Measurements from ENCODE around the gene SCAI. TPM values are rescaled to one million over a fixed set of nuclear protein-coding genes. Genes with fewer than 3 reads are reported as not detected.
"Not testable (repeated sequence)": the region's sequence is repeated elsewhere in the genome, so short reads cannot be mapped to it uniquely, and the experiment has no call there.

The SCAI gene
- polyA plus RNA-seq, 4 donors = under 0.01 to 7.2 (median 0.69) TPM

DNA sequence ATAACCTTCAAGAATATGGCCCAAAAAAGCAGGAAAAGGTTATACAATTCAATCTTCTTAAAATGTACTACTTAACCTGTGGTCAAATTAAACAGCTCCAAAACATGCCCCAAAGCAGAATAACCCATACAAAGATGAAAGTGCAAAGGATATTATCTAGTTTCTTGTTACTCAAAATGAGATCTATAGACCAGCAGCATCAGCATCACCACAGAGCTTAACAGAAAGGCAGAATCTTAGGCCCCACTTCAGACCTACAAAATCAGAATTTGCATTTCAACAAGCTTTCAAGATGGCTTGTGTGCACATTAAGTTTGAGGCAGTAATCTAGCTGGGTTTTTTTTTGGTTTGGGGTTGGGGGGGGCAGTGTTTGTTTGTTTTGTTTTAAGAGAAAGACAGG lies 54.0 kb downstream of the SCAI start:
- H3K27me3 ChIP-seq (ENCODE audit: control insufficient read depth in 3 of 3, insufficient read depth in 3 of 3, low read length in 3 of 3) = no peaks in the 10 kb centered on the region
- DNase-seq (no peak), FAIRE-seq (no peak)
- no peak overlapping the region for H3K27ac ChIP-seq (ENCODE audit: low read depth in 1 of 3, low read length in 2 of 3)
- H3K4me3 ChIP-seq (ENCODE audit: low read depth in 1 of 3, low read length in 3 of 3) = no peak overlapping the region
- no peaks in the 10 kb centered on the region for H3K4me1 ChIP-seq (ENCODE audit: control insufficient read depth in 3 of 3, insufficient read depth in 2 of 3, low read depth in 1 of 3, low read length in 2 of 3)
- H3K36me3 ChIP-seq (ENCODE audit: control insufficient read depth in 3 of 3, insufficient read depth in 2 of 3, low read depth in 1 of 3, low read length in 3 of 3) = peaks cover 0 to 2% (median 0%) of the 10 kb centered on the region in 3 donors
- H3K9me3 ChIP-seq (ENCODE audit: control insufficient read depth in 2 of 2, insufficient read depth in 1 of 2, low read depth in 1 of 2, low read length in 1 of 2) = no peaks in the 10 kb centered on the region

DNA sequence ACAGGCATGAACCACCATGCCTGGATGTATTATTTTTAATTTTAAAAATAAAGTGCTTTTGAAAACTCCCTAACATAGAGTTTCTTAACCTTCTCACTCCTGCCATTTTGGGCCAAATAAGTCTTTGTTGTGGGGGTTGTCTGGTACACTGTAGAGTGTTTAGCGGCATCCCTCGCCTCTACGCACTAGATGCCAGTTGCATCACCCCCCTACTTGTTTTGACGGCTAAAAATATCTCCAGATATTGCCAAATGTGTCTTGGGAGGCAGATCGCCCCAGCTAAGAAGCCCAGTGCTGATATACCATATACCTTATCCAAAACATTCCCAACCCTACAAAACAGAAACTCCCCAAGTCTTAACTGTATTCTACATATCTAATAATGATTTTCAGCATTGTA lies 54.6 kb downstream of the SCAI start:
- 90 to 99% (median 96%) methylated on average over 5 of the region's 5 CpGs for WGBS, 3 donors
- DNase-seq (no peak), FAIRE-seq (no peak)
- Histone ChIP-seq H3K4me3 (ENCODE audit: low read depth in 1 of 3, low read length in 3 of 3) (no peak overlapping the region), H3K9me3 (ENCODE audit: control insufficient read depth in 2 of 2, insufficient read depth in 1 of 2, low read depth in 1 of 2, low read length in 1 of 2) (no peaks in the 10 kb centered on the region), H3K4me1 (ENCODE audit: control insufficient read depth in 3 of 3, insufficient read depth in 2 of 3, low read depth in 1 of 3, low read length in 2 of 3) (no peaks in the 10 kb centered on the region), H3K27ac (ENCODE audit: low read depth in 1 of 3, low read length in 2 of 3) (no peak overlapping the region), H3K27me3 (ENCODE audit: control insufficient read depth in 3 of 3, insufficient read depth in 3 of 3, low read length in 3 of 3) (no peaks in the 10 kb centered on the region), H3K36me3 (ENCODE audit: control insufficient read depth in 3 of 3, insufficient read depth in 2 of 3, low read depth in 1 of 3, low read length in 3 of 3) (peaks cover 0 to 3% (median 0%) of the 10 kb centered on the region in 3 donors)

DNA sequence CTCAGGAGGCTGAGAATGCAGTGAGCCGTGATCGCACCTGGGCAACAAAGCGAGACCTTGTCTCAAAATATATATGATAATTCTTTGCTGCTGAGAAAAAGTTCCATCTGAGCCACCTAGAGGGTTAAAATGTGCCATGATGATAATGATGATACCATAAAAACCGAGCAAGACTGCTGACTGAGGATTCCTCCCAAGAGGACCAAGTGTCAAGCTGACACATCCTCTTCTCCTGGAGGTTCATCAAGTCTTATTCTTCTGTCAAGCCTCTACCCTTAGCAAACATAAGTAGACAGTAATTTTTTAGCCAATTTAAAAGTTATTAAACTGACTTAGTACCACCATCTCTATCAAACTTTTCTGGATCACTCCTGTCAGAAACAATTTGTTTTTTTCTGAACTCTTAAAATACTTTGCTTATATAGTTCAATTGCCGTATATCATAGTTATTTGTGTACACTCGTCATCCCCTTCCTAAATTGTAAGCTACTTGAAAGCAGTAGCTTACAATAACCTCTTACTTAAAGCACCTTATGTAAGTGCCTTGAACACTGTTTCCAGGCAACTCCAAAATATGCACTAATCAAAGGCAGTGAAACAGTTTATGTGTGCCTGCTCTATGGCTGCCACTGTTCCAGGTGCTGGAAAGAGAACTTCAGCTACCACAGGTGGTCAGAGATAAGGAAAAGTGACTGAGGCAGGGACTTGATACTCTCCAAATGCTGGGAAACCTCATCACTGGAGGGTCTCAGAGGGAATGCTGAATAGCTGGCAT lies 57.4 kb downstream of the SCAI start:
- Histone ChIP-seq H3K27ac (ENCODE audit: low read depth in 1 of 3, low read length in 2 of 3) (no peak overlapping the region), H3K4me1 (ENCODE audit: control insufficient read depth in 3 of 3, insufficient read depth in 2 of 3, low read depth in 1 of 3, low read length in 2 of 3) (no peaks in the 10 kb centered on the region), H3K27me3 (ENCODE audit: control insufficient read depth in 3 of 3, insufficient read depth in 3 of 3, low read length in 3 of 3) (no peaks in the 10 kb centered on the region), H3K36me3 (ENCODE audit: control insufficient read depth in 3 of 3, insufficient read depth in 2 of 3, low read depth in 1 of 3, low read length in 3 of 3) (peaks cover 0 to 6% (median 0%) of the 10 kb centered on the region in 3 donors), H3K9me3 (ENCODE audit: control insufficient read depth in 2 of 2, insufficient read depth in 1 of 2, low read depth in 1 of 2, low read length in 1 of 2) (peaks cover 2 to 20% of the 10 kb centered on the region in 2 donors), H3K4me3 (ENCODE audit: low read depth in 1 of 3, low read length in 3 of 3) (no peak overlapping the region)
- WGBS, 3 donors = 78 to 84% (median 83%) methylated on average over 6 of the region's 6 CpGs
- DNase-seq (no peak), FAIRE-seq (no peak)

DNA sequence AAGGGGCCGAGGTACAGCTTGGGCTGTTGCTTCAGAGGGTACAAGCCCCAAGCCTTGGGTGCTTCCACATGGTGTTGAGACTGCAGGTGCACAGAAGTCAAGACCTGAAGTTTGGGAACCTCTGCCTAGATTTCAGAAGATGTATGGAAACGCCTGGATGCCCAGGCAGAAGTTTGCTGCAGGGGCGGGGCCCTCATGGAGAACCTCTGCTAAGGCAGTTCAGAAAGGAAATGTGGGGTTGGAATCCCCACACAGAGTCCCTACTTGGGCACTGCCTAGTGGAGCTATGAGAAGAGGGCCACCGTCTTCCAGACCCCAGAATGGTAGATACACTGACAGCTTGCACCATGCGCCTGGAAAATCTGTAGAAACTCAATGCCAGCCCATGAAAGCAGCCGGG lies 61.1 kb downstream of the SCAI start:
- H3K27ac ChIP-seq (ENCODE audit: low read depth in 1 of 3, low read length in 2 of 3); H3K4me3 ChIP-seq (ENCODE audit: low read depth in 1 of 3, low read length in 3 of 3); H3K27me3 ChIP-seq (ENCODE audit: control insufficient read depth in 3 of 3, insufficient read depth in 3 of 3, low read length in 3 of 3); DNase-seq; H3K36me3 ChIP-seq (ENCODE audit: control insufficient read depth in 3 of 3, insufficient read depth in 2 of 3, low read depth in 1 of 3, low read length in 3 of 3); H3K4me1 ChIP-seq (ENCODE audit: control insufficient read depth in 3 of 3, insufficient read depth in 2 of 3, low read depth in 1 of 3, low read length in 2 of 3); FAIRE-seq: not testable (repeated sequence)
- WGBS, 3 donors = 82 to 97% (median 89%) methylated on average over 6 of the region's 6 CpGs
- H3K9me3 ChIP-seq (ENCODE audit: control insufficient read depth in 2 of 2, insufficient read depth in 1 of 2, low read depth in 1 of 2, low read length in 1 of 2) = peaks cover 2 to 20% of the 10 kb centered on the region in 2 donors

DNA sequence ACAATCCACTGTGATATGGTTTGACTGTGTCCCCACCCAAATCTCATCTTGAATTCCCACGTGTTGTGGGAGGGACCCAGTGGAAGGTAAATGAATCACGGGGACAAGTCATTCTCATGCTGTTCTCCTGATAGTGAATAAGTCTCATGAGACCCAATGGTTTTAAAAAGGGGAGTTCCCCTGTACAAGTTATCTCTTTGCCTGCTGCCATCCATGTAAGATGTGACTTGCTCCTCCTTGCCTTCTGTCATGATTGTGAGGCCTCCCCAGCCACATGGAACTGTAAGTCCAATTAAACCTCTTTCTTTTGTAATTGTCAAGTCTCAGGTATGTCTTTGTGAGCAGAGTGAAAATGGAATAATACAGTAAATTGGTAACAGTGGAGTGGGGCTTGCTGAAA lies 62.5 kb downstream of the SCAI start:
- not testable (repeated sequence) for H3K27ac ChIP-seq (ENCODE audit: low read depth in 1 of 3, low read length in 2 of 3); FAIRE-seq; H3K36me3 ChIP-seq (ENCODE audit: control insufficient read depth in 3 of 3, insufficient read depth in 2 of 3, low read depth in 1 of 3, low read length in 3 of 3); H3K4me3 ChIP-seq (ENCODE audit: low read depth in 1 of 3, low read length in 3 of 3); H3K27me3 ChIP-seq (ENCODE audit: control insufficient read depth in 3 of 3, insufficient read depth in 3 of 3, low read length in 3 of 3); H3K4me1 ChIP-seq (ENCODE audit: control insufficient read depth in 3 of 3, insufficient read depth in 2 of 3, low read depth in 1 of 3, low read length in 2 of 3); DNase-seq
- 78 to 91% (median 82%) methylated on average over 2 of the region's 2 CpGs for WGBS, 3 donors
- peaks cover 2 to 20% of the 10 kb centered on the region in 2 donors for H3K9me3 ChIP-seq (ENCODE audit: control insufficient read depth in 2 of 2, insufficient read depth in 1 of 2, low read depth in 1 of 2, low read length in 1 of 2)

DNA sequence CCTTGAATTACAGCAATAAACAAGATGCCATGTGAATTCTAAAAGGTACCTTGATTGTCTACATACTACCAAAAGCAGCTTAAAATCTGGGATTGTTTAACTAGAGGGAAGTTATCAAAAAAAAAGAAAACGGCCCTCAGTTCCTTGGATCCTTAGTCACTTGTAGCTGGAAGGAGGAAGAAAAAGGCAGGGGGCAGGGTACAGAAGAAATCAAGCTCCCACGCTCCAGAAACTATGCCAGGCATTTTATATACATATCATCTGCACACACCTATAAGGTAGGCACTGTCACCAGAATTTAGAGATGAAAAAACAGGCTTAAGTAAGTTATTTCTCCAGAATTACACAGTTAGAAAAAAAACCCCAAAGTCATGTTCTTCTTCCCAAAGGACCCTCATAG lies 63.4 kb downstream of the SCAI start:
- H3K4me3 ChIP-seq (ENCODE audit: low read depth in 1 of 3, low read length in 3 of 3) = no peak overlapping the region
- no peak overlapping the region for H3K27ac ChIP-seq (ENCODE audit: low read depth in 1 of 3, low read length in 2 of 3)
- 79 to 83% (median 80%) methylated on average over 2 of the region's 2 CpGs for WGBS, 3 donors
- H3K36me3 ChIP-seq (ENCODE audit: control insufficient read depth in 3 of 3, insufficient read depth in 2 of 3, low read depth in 1 of 3, low read length in 3 of 3) = peaks cover 0 to 6% (median 0%) of the 10 kb centered on the region in 3 donors
- DNase-seq (no peak), FAIRE-seq (no peak)
- H3K27me3 ChIP-seq (ENCODE audit: control insufficient read depth in 3 of 3, insufficient read depth in 3 of 3, low read length in 3 of 3) = no peaks in the 10 kb centered on the region
- no peaks in the 10 kb centered on the region for H3K4me1 ChIP-seq (ENCODE audit: control insufficient read depth in 3 of 3, insufficient read depth in 2 of 3, low read depth in 1 of 3, low read length in 2 of 3)
- H3K9me3 ChIP-seq (ENCODE audit: control insufficient read depth in 2 of 2, insufficient read depth in 1 of 2, low read depth in 1 of 2, low read length in 1 of 2) = peaks cover 2 to 20% of the 10 kb centered on the region in 2 donors

DNA sequence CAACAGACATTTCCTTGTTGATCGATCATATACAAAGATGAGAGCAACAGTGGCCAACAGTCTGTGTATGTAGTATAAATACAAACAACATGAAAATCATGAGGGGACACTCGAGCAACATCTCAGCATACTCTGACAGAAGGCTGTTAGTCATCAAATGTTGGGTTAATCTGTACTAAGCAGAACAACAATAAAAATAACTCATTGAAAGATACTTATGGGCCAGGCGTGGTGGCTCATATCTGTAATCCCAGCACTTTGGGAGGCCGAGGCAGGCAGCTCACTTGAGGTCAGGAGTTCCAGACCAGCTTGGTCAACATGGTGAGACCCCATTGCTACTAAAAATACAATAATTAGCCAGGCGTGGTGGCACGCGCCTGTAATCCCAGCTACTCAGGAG lies 67.3 kb downstream of the SCAI start:
- H3K36me3 ChIP-seq (ENCODE audit: control insufficient read depth in 3 of 3, insufficient read depth in 2 of 3, low read depth in 1 of 3, low read length in 3 of 3) = no peaks in the 10 kb centered on the region
- DNase-seq (no peak), FAIRE-seq (no peak)
- no peak overlapping the region for H3K27ac ChIP-seq (ENCODE audit: low read depth in 1 of 3, low read length in 2 of 3)
- H3K4me3 ChIP-seq (ENCODE audit: low read depth in 1 of 3, low read length in 3 of 3) = no peak overlapping the region
- H3K27me3 ChIP-seq (ENCODE audit: control insufficient read depth in 3 of 3, insufficient read depth in 3 of 3, low read length in 3 of 3) = no peaks in the 10 kb centered on the region
- WGBS, 3 donors = 91 to 98% (median 91%) methylated on average over 7 of the region's 7 CpGs
- no peaks in the 10 kb centered on the region for H3K4me1 ChIP-seq (ENCODE audit: control insufficient read depth in 3 of 3, insufficient read depth in 2 of 3, low read depth in 1 of 3, low read length in 2 of 3)
- no peaks in the 10 kb centered on the region for H3K9me3 ChIP-seq (ENCODE audit: control insufficient read depth in 2 of 2, insufficient read depth in 1 of 2, low read depth in 1 of 2, low read length in 1 of 2)

DNA sequence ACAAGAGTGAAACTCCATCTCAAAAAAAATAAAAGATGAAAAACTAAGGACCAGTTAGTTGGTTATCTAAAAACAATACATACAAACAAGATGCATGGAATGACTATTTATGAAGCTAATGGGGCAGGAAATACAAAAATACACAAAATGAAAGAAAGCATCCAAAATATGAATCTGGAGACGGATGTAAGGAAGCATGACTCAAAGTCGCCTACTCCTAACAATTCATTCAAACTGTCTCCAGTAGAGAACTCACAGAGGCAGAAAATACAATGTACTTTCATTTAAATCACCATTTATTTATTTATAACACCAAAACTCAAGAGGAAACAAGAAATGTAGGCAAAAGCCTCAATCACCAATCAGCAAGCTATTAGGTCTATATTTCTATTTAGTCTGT lies 68.4 kb downstream of the SCAI start:
- no peak for DNase-seq
- Histone ChIP-seq H3K4me3 (ENCODE audit: low read depth in 1 of 3, low read length in 3 of 3) (no peak overlapping the region), H3K4me1 (ENCODE audit: control insufficient read depth in 3 of 3, insufficient read depth in 2 of 3, low read depth in 1 of 3, low read length in 2 of 3) (no peaks in the 10 kb centered on the region), H3K27ac (ENCODE audit: low read depth in 1 of 3, low read length in 2 of 3) (no peak overlapping the region), H3K9me3 (ENCODE audit: control insufficient read depth in 2 of 2, insufficient read depth in 1 of 2, low read depth in 1 of 2, low read length in 1 of 2) (no peaks in the 10 kb centered on the region), H3K36me3 (ENCODE audit: control insufficient read depth in 3 of 3, insufficient read depth in 2 of 3, low read depth in 1 of 3, low read length in 3 of 3) (peaks cover 0 to 2% (median 0%) of the 10 kb centered on the region in 3 donors), H3K27me3 (ENCODE audit: control insufficient read depth in 3 of 3, insufficient read depth in 3 of 3, low read length in 3 of 3) (no peaks in the 10 kb centered on the region)
- 86 to 95% (median 86%) methylated on average over 2 of the region's 2 CpGs for WGBS, 3 donors
- no peak for FAIRE-seq

All from small intestine (tissue), 7 donors.